Prostate gland (tissue), 2 donors: Measurements from ENCODE around the gene LLPH.

ENCODE experiments used
- CTCF ChIP-seq, 4 experiments: fragments of 200-600 bp in 2 of 4; fragments of 450-650 bp in 2 of 4; sonication (generic) in 2 of 4; IDR thresholded peaks; 1 replicate in 3 of 4; 2 replicates in 1 of 4; pipeline ENCODE4 v1.5.1; 2016 to 2019; ENCODE audit warnings: antibody characterized with exemption in 4 of 4, mild to moderate bottlenecking in 2 of 4, moderate library complexity in 2 of 4
- POLR2AphosphoS5 ChIP-seq: sonication (generic); formaldehyde crosslinking; IDR thresholded peaks from one replicate; pipeline ENCODE4 v1.6.1; 2017; ENCODE audit warnings: antibody characterized with exemption

GRCh38 chr12:66144791-66145754 is 14.5 kb upstream of the LLPH start:
- TF ChIP-seq CTCF (IDR thresholded peaks at IDR 0.05), result peak in 3 of 4 experiments; percentile 49 to 71 (median 60)
- TF ChIP-seq POLR2AphosphoS5, result peak; percentile 80
